Colonic mucosa (tissue), 4 donors: ENCODE results near the gene RGS12. TPM values are rescaled to one million over a fixed set of nuclear protein-coding genes. Genes with fewer than 3 reads are reported as not detected.

ENCODE experiments used
- DNase-seq: peaks from one replicate; pipeline ENCODE4 v3.0.0-alpha.2; 2020
- H3K27ac ChIP-seq: fragments of 200-600 bp; one replicate; pipeline ENCODE4 v1.8.0; 2021
- H3K27me3 ChIP-seq: fragments of 200-600 bp; one replicate; pipeline ENCODE4 v1.8.0; 2021
- H3K36me3 ChIP-seq: fragments of 200-600 bp; one replicate; pipeline ENCODE4 v1.8.0; 2021
- H3K4me1 ChIP-seq: fragments of 200-600 bp; one replicate; pipeline ENCODE4 v1.8.0; 2021; ENCODE audit warnings: mild to moderate bottlenecking
- H3K4me3 ChIP-seq: fragments of 200-600 bp; one replicate; pipeline ENCODE4 v1.8.0; 2021
- H3K9ac ChIP-seq, 2 donors: one replicate each; pipeline ENCODE4 v1.7.0; 2013; ENCODE audit warnings: control low read depth in 2 of 2, low read depth in 2 of 2, low read length in 2 of 2
- H3K9me3 ChIP-seq: fragments of 200-600 bp; one replicate; pipeline ENCODE4 v1.8.0; 2021
- CTCF ChIP-seq: fragments of 200-600 bp; IDR thresholded peaks from one replicate; pipeline ENCODE4 v1.8.0; 2022; ENCODE audit warnings: antibody characterized with exemption, mild to moderate bottlenecking
- intact Hi-C: fragments of 100-400 bp; cut with DNase I; formaldehyde crosslinking; loops from one replicate; pipeline ENCODE4 v1.14.1; 2022
- total RNA-seq, 2 donors: library from RNA; stranded (reverse); fragmentation: NEBNext Ultra II Directional in 1 of 2; extraction: Animal tissue kit (Norgen Biotek cat#: 25700) in 1 of 2; gene quantifications; one replicate each; pipeline ENCODE4 v1.2.1, GENCODE V29; 2021
- donor health status: healthy.
- donor health status: DM: no; HTN: no; CAD: no.
- donor health status: DM: no; HTN: no; CAD: no.

RGS12 gene
- total RNA-seq, 2 donors from 2014 or later = 18.0 to 25.7 TPM

GRCh38 chr4:3316146-3316545, 23.3 kb downstream of the RGS12 start:
- TF ChIP-seq CTCF = no peak
- H3K9me3 ChIP-seq = no peaks in the 10 kb centered on the region
- H3K36me3 ChIP-seq = no peaks in the 10 kb centered on the region
- peak; percentile 14 for DNase-seq
- H3K27me3 ChIP-seq = no peaks in the 10 kb centered on the region
- no peak overlapping the region for H3K9ac ChIP-seq
- no peak overlapping the region for H3K4me3 ChIP-seq
- no peaks in the 10 kb centered on the region for H3K4me1 ChIP-seq
- no peak overlapping the region for H3K27ac ChIP-seq
- intact Hi-C loops = no loop called here

GRCh38 chr4:3317011-3317655, 24.3 kb downstream of the RGS12 start:
- TF ChIP-seq CTCF = no peak
- H3K36me3 ChIP-seq = no peaks in the 10 kb centered on the region
- no peak overlapping the region for H3K27ac ChIP-seq
- H3K27me3 ChIP-seq = no peaks in the 10 kb centered on the region
- no peak overlapping the region for H3K9ac ChIP-seq
- DNase-seq = peak; percentile 15
- intact Hi-C loops = no loop called here
- H3K4me3 ChIP-seq = no peak overlapping the region
- no peaks in the 10 kb centered on the region for H3K9me3 ChIP-seq
- H3K4me1 ChIP-seq = no peaks in the 10 kb centered on the region

GRCh38 chr4:3317656-3318211, 24.9 kb downstream of the RGS12 start:
- intact Hi-C loops = no loop called here
- H3K4me1 ChIP-seq = no peaks in the 10 kb centered on the region
- H3K36me3 ChIP-seq = no peaks in the 10 kb centered on the region
- H3K9me3 ChIP-seq = no peaks in the 10 kb centered on the region
- H3K4me3 ChIP-seq = no peak overlapping the region
- H3K9ac ChIP-seq = no peak overlapping the region
- no peaks in the 10 kb centered on the region for H3K27me3 ChIP-seq
- no peak overlapping the region for H3K27ac ChIP-seq
- peak; percentile 15 for DNase-seq
- no peak for TF ChIP-seq CTCF

GRCh38 chr4:3318561-3319021, 25.8 kb downstream of the RGS12 start:
- Histone ChIP-seq H3K27ac (no peak overlapping the region), H3K4me3 (no peak overlapping the region), H3K4me1 (no peaks in the 10 kb centered on the region), H3K9ac (no peak overlapping the region), H3K36me3 (no peaks in the 10 kb centered on the region), H3K9me3 (no peaks in the 10 kb centered on the region), H3K27me3 (no peaks in the 10 kb centered on the region)
- intact Hi-C loops = no loop called here
- DNase-seq = peak; percentile 18
- TF ChIP-seq CTCF = no peak

- Histone ChIP-seq H3K4me1 (no peaks in the 10 kb centered on the region), H3K36me3 (no peaks in the 10 kb centered on the region), H3K9me3 (no peaks in the 10 kb centered on the region), H3K9ac (no peak overlapping the region), H3K4me3 (no peak overlapping the region), H3K27ac (no peak overlapping the region), H3K27me3 (no peaks in the 10 kb centered on the region)
- TF ChIP-seq CTCF = no peak
- DNase-seq = peak; percentile 14
- intact Hi-C loops = no loop called here
Observed at GRCh38 chr4:3320361-3321023, 27.7 kb downstream of the RGS12 start.
